ENCODE results near the gene RBM6. TPM values are rescaled to one million over a fixed set of nuclear protein-coding genes. Genes with fewer than 3 reads are reported as not detected.

RBM6 gene
- total RNA-seq, 1 experiment from 2014 or later = 74.1 TPM

DNA sequence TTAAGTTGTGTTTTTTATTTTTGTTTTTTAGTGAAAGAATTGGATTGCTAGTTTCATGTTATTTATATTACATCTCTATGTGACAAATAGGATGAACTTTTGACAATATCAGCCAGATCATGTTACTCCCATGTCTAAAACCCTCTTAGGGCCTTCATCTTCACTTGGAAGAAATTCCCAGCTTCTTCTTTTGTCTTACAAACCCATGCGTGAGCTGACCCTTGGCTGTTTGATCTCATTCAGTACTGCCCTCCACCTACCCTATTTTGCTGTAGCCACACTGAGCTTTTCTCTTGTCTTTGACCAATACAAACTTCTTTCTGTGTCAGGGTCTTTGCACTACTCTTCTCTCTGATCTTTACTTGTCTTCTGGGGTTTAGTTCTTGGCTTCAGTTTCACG lies 37.0 kb downstream of the RBM6 start:
- no peak overlapping the region for H3K4me3 ChIP-seq (ENCODE audit: low read depth, low read length)
- no peaks in the 10 kb centered on the region for H3K36me3 ChIP-seq (ENCODE audit: control insufficient read depth, insufficient read depth, low read length)
- Mint-ChIP-seq H3K4me3 (ENCODE audit: unreplicated experiment) (no peak overlapping the region), H3K4me1 (ENCODE audit: low read depth, unreplicated experiment) (no peaks in the 10 kb centered on the region), H3K27me3 (ENCODE audit: insufficient read depth, unreplicated experiment) (no peaks in the 10 kb centered on the region), H3K27ac (ENCODE audit: unreplicated experiment) (no peak overlapping the region), H3K36me3 (ENCODE audit: insufficient read depth, unreplicated experiment) (peaks cover 39% of the 10 kb centered on the region), H3K9me3 (ENCODE audit: unreplicated experiment) (no peaks in the 10 kb centered on the region)
- TF ChIP-seq, protein P1, sequence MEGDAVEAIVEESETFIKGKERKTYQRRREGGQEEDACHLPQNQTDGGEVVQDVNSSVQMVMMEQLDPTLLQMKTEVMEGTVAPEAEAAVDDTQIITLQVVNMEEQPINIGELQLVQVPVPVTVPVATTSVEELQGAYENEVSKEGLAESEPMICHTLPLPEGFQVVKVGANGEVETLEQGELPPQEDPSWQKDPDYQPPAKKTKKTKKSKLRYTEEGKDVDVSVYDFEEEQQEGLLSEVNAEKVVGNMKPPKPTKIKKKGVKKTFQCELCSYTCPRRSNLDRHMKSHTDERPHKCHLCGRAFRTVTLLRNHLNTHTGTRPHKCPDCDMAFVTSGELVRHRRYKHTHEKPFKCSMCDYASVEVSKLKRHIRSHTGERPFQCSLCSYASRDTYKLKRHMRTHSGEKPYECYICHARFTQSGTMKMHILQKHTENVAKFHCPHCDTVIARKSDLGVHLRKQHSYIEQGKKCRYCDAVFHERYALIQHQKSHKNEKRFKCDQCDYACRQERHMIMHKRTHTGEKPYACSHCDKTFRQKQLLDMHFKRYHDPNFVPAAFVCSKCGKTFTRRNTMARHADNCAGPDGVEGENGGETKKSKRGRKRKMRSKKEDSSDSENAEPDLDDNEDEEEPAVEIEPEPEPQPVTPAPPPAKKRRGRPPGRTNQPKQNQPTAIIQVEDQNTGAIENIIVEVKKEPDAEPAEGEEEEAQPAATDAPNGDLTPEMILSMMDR (IDR thresholded peaks at IDR 0.05; ENCODE audit: insufficient read depth in 1 of 2, low read depth in 1 of 2, low read length in 1 of 2, severe bottlenecking in 1 of 2, unreplicated experiment in 1 of 2) = no peak
- intact Hi-C loops (cut with micrococcal nuclease; ENCODE audit: unreplicated experiment) = no loop called here
- ChIA-PET CTCF (no interaction called here), POLR2A (no interaction called here)
- BruUV-seq (replicated peaks) = no TSS peak
- H3K9me3 ChIP-seq = 0 out of 2 replicates have a peak, but pooled peaks cover 3% of the 10 kb centered on the region
- no peaks in the 10 kb centered on the region for H3K27me3 ChIP-seq (replicated peaks; ENCODE audit: control insufficient read depth, insufficient read depth, low read length)
- DNase-seq = no peak
- peaks cover 6% of the 10 kb centered on the region; the same call in 1 of the 2 replicates for H3K4me1 ChIP-seq

DNA sequence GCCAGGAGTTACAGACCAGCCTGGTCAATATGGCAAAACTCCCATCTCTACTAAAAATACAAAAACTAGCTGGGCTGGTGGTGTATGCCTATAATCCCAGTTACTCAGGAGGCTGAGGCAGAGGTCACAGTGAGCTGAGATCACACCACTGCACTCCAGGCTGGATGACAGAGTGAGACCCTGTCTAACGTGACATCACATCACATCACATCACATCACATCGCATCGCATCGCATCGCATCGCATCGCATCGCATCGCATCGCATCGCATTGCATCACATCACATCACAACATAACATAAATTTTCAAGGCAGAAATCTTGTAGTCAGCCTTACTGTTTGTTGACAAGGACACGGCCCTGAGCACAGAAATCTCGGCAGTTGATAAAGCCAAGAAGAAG lies 44.4 kb downstream of the RBM6 start:
- POLR2A ChIA-PET = no interaction called here
- intact Hi-C loops (cut with micrococcal nuclease; ENCODE audit: unreplicated experiment) = no loop called here
- H3K4me3 Mint-ChIP-seq (ENCODE audit: unreplicated experiment) = no peak overlapping the region
- no peaks in the 10 kb centered on the region for H3K9me3 Mint-ChIP-seq (ENCODE audit: unreplicated experiment)
- Histone ChIP-seq H3K36me3 (ENCODE audit: control insufficient read depth, insufficient read depth, low read length) (no peaks in the 10 kb centered on the region), H3K27me3 (replicated peaks; ENCODE audit: control insufficient read depth, insufficient read depth, low read length) (no peaks in the 10 kb centered on the region), H3K4me1 (no peaks in the 10 kb centered on the region), H3K9me3 (no peaks in the 10 kb centered on the region), H3K4me3 (ENCODE audit: low read depth, low read length) (no peak overlapping the region)
- BruUV-seq (replicated peaks) = no TSS peak
- DNase-seq = no peak
- H3K36me3 Mint-ChIP-seq (ENCODE audit: insufficient read depth, unreplicated experiment) = peaks cover 29% of the 10 kb centered on the region
- no peaks in the 10 kb centered on the region for H3K27me3 Mint-ChIP-seq (ENCODE audit: insufficient read depth, unreplicated experiment)
- H3K4me1 Mint-ChIP-seq (ENCODE audit: low read depth, unreplicated experiment) = no peaks in the 10 kb centered on the region
- no peak overlapping the region for H3K27ac Mint-ChIP-seq (ENCODE audit: unreplicated experiment)
- TF ChIP-seq, protein P1 (IDR thresholded peaks at IDR 0.05; ENCODE audit: insufficient read depth in 1 of 2, low read depth in 1 of 2, low read length in 1 of 2, severe bottlenecking in 1 of 2, unreplicated experiment in 1 of 2) = no peak
- CTCF ChIA-PET = no interaction called here

DNA sequence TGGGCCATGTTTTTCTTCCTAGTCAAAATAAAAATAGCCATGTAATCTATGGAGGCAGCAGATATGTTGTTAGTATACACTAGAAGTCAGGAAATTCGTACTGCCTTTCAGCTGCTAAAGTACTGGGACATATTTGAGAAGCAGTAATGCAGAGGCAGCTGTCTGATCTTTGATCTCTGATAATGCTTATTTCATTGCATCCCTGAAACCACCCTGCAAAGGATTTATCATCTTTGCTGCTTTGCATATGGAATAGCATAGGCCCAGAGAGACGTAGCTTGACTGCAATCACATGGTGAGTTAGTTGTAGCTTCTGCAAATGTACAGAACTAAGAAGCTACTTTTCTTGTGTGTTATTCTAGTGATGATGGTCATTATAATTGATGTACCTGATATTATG lies 52.4 kb downstream of the RBM6 start:
- Mint-ChIP-seq H3K36me3 (ENCODE audit: insufficient read depth, unreplicated experiment) (peaks cover 25% of the 10 kb centered on the region), H3K4me1 (ENCODE audit: low read depth, unreplicated experiment) (peaks cover 7% of the 10 kb centered on the region), H3K27me3 (ENCODE audit: insufficient read depth, unreplicated experiment) (no peaks in the 10 kb centered on the region), H3K9me3 (ENCODE audit: unreplicated experiment) (no peaks in the 10 kb centered on the region), H3K27ac (ENCODE audit: unreplicated experiment) (no peak overlapping the region), H3K4me3 (ENCODE audit: unreplicated experiment) (no peak overlapping the region)
- no peaks in the 10 kb centered on the region for H3K27me3 ChIP-seq (replicated peaks; ENCODE audit: control insufficient read depth, insufficient read depth, low read length)
- ChIA-PET POLR2A (no interaction called here), CTCF (no interaction called here)
- H3K9me3 ChIP-seq = no peaks in the 10 kb centered on the region
- H3K36me3 ChIP-seq (ENCODE audit: control insufficient read depth, insufficient read depth, low read length) = no peaks in the 10 kb centered on the region; the same call in 1 of the 2 replicates
- BruUV-seq (replicated peaks) = no TSS peak
- H3K4me3 ChIP-seq (ENCODE audit: low read depth, low read length) = no peak overlapping the region
- intact Hi-C loops (cut with micrococcal nuclease; ENCODE audit: unreplicated experiment) = no loop called here
- peaks cover 11% of the 10 kb centered on the region for H3K4me1 ChIP-seq
- TF ChIP-seq, protein P1 (IDR thresholded peaks at IDR 0.05; ENCODE audit: insufficient read depth in 1 of 2, low read depth in 1 of 2, low read length in 1 of 2, severe bottlenecking in 1 of 2, unreplicated experiment in 1 of 2) = no peak
- no peak for DNase-seq

Data from Caco-2 (cell line).